Endothelial cell of umbilical vein (primary cell): ENCODE measurements around the gene TNNI3K. TPM values are rescaled to one million over a fixed set of nuclear protein-coding genes. Genes with fewer than 3 reads are reported as not detected.

Experiments used
- BruUV-seq: library from RNA; stranded (reverse); fragments of 400-500 nt; replicated peaks from 2 replicates; lab custom pipeline; 2021; lab: Mats Ljungman, UMichigan
- CTCF ChIA-PET: fragments of 300-600, 350-600 bp; sonication (Branson Sonifier 250); formaldehyde crosslinking; loops from one replicate; lab custom pipeline; 2021; ENCODE audit warnings: antibody characterized with exemption, inconsistent platforms; lab: Charles Lee
- POLR2A ChIA-PET: fragments of 300-600, 350-600 bp; sonication (Branson Sonifier 250); formaldehyde crosslinking; loops from one replicate; lab custom pipeline; 2021; ENCODE audit warnings: antibody characterized with exemption, inconsistent platforms; lab: Charles Lee
- DNase-seq: peaks from one replicate; pipeline ENCODE4 v3.0.0-alpha.2; 2011; ENCODE audit warnings: low read depth, low spot score
- FAIRE-seq: peaks from 2 replicates; lab custom pipeline; 2011; peaks lifted over from hg19 to GRCh38; lab: Jason Lieb, UNC
- H2AFZ ChIP-seq: 2 replicates; pipeline ENCODE4 v1.6.0; 2012; ENCODE audit warnings: low read depth, low read length, control low read depth, inconsistent platforms
- H3K27ac ChIP-seq: 2 replicates; pipeline ENCODE4 v1.5.1; 2011; ENCODE audit warnings: low read depth, mild to moderate bottlenecking, control low read depth, low read length, moderate library complexity; ENCODE audit not compliant: insufficient read depth
- H3K27me3 ChIP-seq, 2 experiments: 2 replicates each; pipeline versions ENCODE4 v1.6.0 to v1.6.1; 2011; ENCODE audit warnings: low read length in 2 of 2, mixed read lengths in 1 of 2; ENCODE audit not compliant: control insufficient read depth in 2 of 2, insufficient read depth in 2 of 2
- H3K36me3 ChIP-seq, 2 experiments: 2 replicates in 1 of 2; 3 replicates in 1 of 2; pipeline ENCODE4 v1.5.1; 2011; ENCODE audit warnings: low read length in 2 of 2, mild to moderate bottlenecking in 1 of 2, moderate library complexity in 1 of 2; ENCODE audit not compliant: control insufficient read depth in 2 of 2, insufficient read depth in 2 of 2; ENCODE audit errors: extremely low read depth in 1 of 2
- H3K4me1 ChIP-seq: 3 replicates; pipeline ENCODE4 v1.5.1; 2011; ENCODE audit warnings: mild to moderate bottlenecking, low read length; ENCODE audit not compliant: control insufficient read depth, insufficient read depth; ENCODE audit errors: extremely low read depth
- H3K4me2 ChIP-seq: 2 replicates; pipeline ENCODE4 v1.6.1; 2011; ENCODE audit warnings: low read length, control low read depth, mixed read lengths; ENCODE audit not compliant: insufficient read depth
- H3K4me3 ChIP-seq, 3 experiments: fragments of 200-600 bp in 1 of 3; sonication (generic), shearing (Covaris generic) in 1 of 3; replicated peaks in 1 of 3; 2 replicates each; pipeline ENCODE4 v1.5.1; 2011 to 2016; ENCODE audit warnings: control low read depth in 3 of 3, low read length in 3 of 3, mild to moderate bottlenecking in 2 of 3, inconsistent platforms in 1 of 3, low read depth in 1 of 3, moderate library complexity in 1 of 3; ENCODE audit not compliant: insufficient read depth in 1 of 3
- H3K79me2 ChIP-seq: 2 replicates; pipeline ENCODE4 v1.6.0; 2012; ENCODE audit warnings: low read length, inconsistent platforms; ENCODE audit not compliant: control insufficient read depth, insufficient read depth
- H3K9ac ChIP-seq: replicated peaks from 2 replicates; pipeline ENCODE3; 2011; ENCODE audit warnings: low read length, control low read depth; ENCODE audit not compliant: insufficient read depth; ENCODE audit errors: extremely low read depth
- H3K9me1 ChIP-seq: replicated peaks from 3 replicates; pipeline ENCODE4 v1.6.0; 2011; ENCODE audit warnings: mild to moderate bottlenecking, low read length; ENCODE audit not compliant: control insufficient read depth, insufficient read depth; ENCODE audit errors: extremely low read depth
- H3K9me3 ChIP-seq: replicated peaks from 2 replicates; pipeline ENCODE4 v1.5.1; 2012; ENCODE audit warnings: low read length, inconsistent platforms; ENCODE audit not compliant: control insufficient read depth, insufficient read depth
- H4K20me1 ChIP-seq: replicated peaks from 2 replicates; pipeline ENCODE3; 2011; ENCODE audit warnings: mild to moderate bottlenecking, low read length; ENCODE audit not compliant: control insufficient read depth, insufficient read depth; ENCODE audit errors: extremely low read depth
- CTCF ChIP-seq, 2 donors: IDR thresholded peaks; 1 replicate in 1 of 2; 2 replicates in 1 of 2; pipeline ENCODE4 v1.5.1; 2011; ENCODE audit warnings: low read length in 2 of 2, mild to moderate bottlenecking in 2 of 2, moderate library complexity in 2 of 2, control low read depth in 1 of 2, inconsistent platforms in 1 of 2, low read depth in 1 of 2; ENCODE audit not compliant: insufficient read depth in 1 of 2; ENCODE audit errors: extremely low read depth in 1 of 2
- EZH2 ChIP-seq: IDR thresholded peaks from 2 replicates; pipeline ENCODE4 v1.6.1; 2012; ENCODE audit warnings: borderline replicate concordance, low read depth, mild to moderate bottlenecking, moderate library complexity, low read length, inconsistent platforms; ENCODE audit not compliant: severe bottlenecking
- FOS ChIP-seq: IDR thresholded peaks from 2 replicates; pipeline ENCODE4 v1.6.1; 2011; ENCODE audit warnings: mild to moderate bottlenecking, low read length, moderate library complexity, borderline replicate concordance; ENCODE audit not compliant: insufficient read depth
- GATA2 ChIP-seq: IDR thresholded peaks from 2 replicates; pipeline ENCODE4 v1.7.0; 2011; ENCODE audit warnings: low read depth, mild to moderate bottlenecking, moderate library complexity, mixed read lengths, low read length; ENCODE audit not compliant: insufficient read length, insufficient read depth
- JUN ChIP-seq: IDR thresholded peaks from 2 replicates; pipeline ENCODE4 v1.6.1; 2011; ENCODE audit warnings: borderline replicate concordance, low read depth; ENCODE audit not compliant: insufficient read length, insufficient read depth
- MAX ChIP-seq: IDR thresholded peaks from 2 replicates; pipeline ENCODE4 v1.6.1; 2011; ENCODE audit not compliant: insufficient read depth, insufficient read length
- MYC ChIP-seq: IDR thresholded peaks from one replicate; pipeline ENCODE4 v1.6.1; 2011; ENCODE audit warnings: mild to moderate bottlenecking, low read depth, low read length
- POLR2A ChIP-seq: IDR thresholded peaks from 2 replicates; pipeline ENCODE4 v1.6.1; 2012; ENCODE audit warnings: low read depth, mild to moderate bottlenecking, control low read depth, low read length
- POLR2AphosphoS5 ChIP-seq: IDR thresholded peaks from 2 replicates; pipeline ENCODE4 v1.6.1; 2012; ENCODE audit warnings: low read depth, mild to moderate bottlenecking, control low read depth, low read length, moderate library complexity; ENCODE audit not compliant: insufficient read depth
- dilution Hi-C: fragments of 300-500 bp; cut with MboI; formaldehyde crosslinking; loops from one replicate; pipeline ENCODE4 v1.15.0; 2019; ENCODE audit warnings: low sequenced_read_pairs; ENCODE audit not compliant: extremely low pct_ligation_motif_present
- intact Hi-C: fragments of 100-400 bp; cut with micrococcal nuclease; formaldehyde crosslinking; loops from one replicate; pipeline ENCODE4 v1.10.0; 2022
- polyA plus RNA-seq, 4 experiments: library from polyadenylated mRNA; depleted of rRNA in 3 of 4; stranded (reverse) in 3 of 4; unstranded in 1 of 4; fragments of >200 nt; gene quantifications; 2 replicates each; pipeline versions ENCODE4 v1.2.1 to v1.2.3, GENCODE V29; 2011 to 2012; ENCODE audit warnings: missing spikeins in 1 of 4
- total RNA-seq: library from RNA; stranded (reverse); gene quantifications from 2 replicates; pipeline ENCODE4 v1.2.3, GENCODE V29; 2021

TNNI3K gene
- total and polyA plus RNA-seq, 2 donors (not counting 3 experiments of a cell fraction or from before 2014, with no cell fraction given) = 0.69 TPM; not detected in 1

GRCh38 chr1:74498901-74499300 lies 263.7 kb downstream of the TNNI3K start:
- Histone ChIP-seq H3K79me2 (no peaks in the 10 kb centered on the region), H3K4me1 (no peaks in the 10 kb centered on the region), H3K9me3 (no peaks in the 10 kb centered on the region), H3K4me2 (no peak overlapping the region), H3K9me1 (no peaks in the 10 kb centered on the region), H3K27me3 (no peaks in the 10 kb centered on the region), H3K36me3 (no peaks in the 10 kb centered on the region), H2AFZ (no peak overlapping the region), H3K9ac (no peak overlapping the region), H3K4me3 (no peak overlapping the region), H4K20me1 (no peaks in the 10 kb centered on the region), H3K27ac (no peak overlapping the region)
- POLR2A ChIA-PET = no interaction called here
- no TSS peak for BruUV-seq
- FAIRE-seq (no peak), DNase-seq (no peak)
- no peak for TF ChIP-seq GATA2
- no peak for TF ChIP-seq MYC
- TF ChIP-seq EZH2 = no peak
- no peak for TF ChIP-seq FOS
- no peak for TF ChIP-seq POLR2AphosphoS5
- no peak for TF ChIP-seq MAX
- TF ChIP-seq JUN = no peak
- intact Hi-C loops (no loop called here), dilution Hi-C loops (no loop called here)
- CTCF ChIA-PET = no interaction called here

- no peaks in the 10 kb centered on the region for H3K9me1 ChIP-seq
- no peak overlapping the region for H2AFZ ChIP-seq
- no peaks in the 10 kb centered on the region for H3K36me3 ChIP-seq
- no peaks in the 10 kb centered on the region for H3K27me3 ChIP-seq
- no TSS peak for BruUV-seq
- intact Hi-C loops = no loop called here
- no peaks in the 10 kb centered on the region for H3K9me3 ChIP-seq
- no peak overlapping the region for H3K4me2 ChIP-seq
- no peak overlapping the region for H3K27ac ChIP-seq
- CTCF ChIA-PET = no interaction called here
- H3K9ac ChIP-seq = no peak overlapping the region
- no peaks in the 10 kb centered on the region for H3K79me2 ChIP-seq
- FAIRE-seq (no peak), DNase-seq (peak; percentile 34)
- no peaks in the 10 kb centered on the region for H3K4me1 ChIP-seq
- dilution Hi-C loops = no loop called here
- POLR2A ChIA-PET = no interaction called here
- TF ChIP-seq CTCF (IDR thresholded peaks at IDR 0.05; ENCODE audit: extremely low read depth in 1 of 2, insufficient read depth in 1 of 2, low read depth in 1 of 2, low read length in 2 of 2) (no peak), MAX (no peak), POLR2AphosphoS5 (no peak), GATA2 (no peak), POLR2A (no peak), FOS (no peak), MYC (no peak), JUN (no peak), EZH2 (no peak)
- H3K4me3 ChIP-seq = no peak overlapping the region
- no peaks in the 10 kb centered on the region for H4K20me1 ChIP-seq
Observed at GRCh38 chr1:74502432-74502831, 267.2 kb downstream of the TNNI3K start.
